Stimulated activated effector memory CD8-positive, alpha-beta T cell treated with anti-CD3 and anti-CD28 coated beads, Interleukin-12 subunit alpha, Interleukin-12 subunit beta, amount 100 ng/mL, for 72 hours (primary cell): ENCODE data around the gene MUC5AC.
A peak's percentile ranks its signal among the peaks of the same experiment; 100 is the strongest.

Experiments
- ATAC-seq: fragments of 150-1000 bp; cut with Tn5 transposase; 2 replicates; pipeline ENCODE4 v1.10.0; 2021
- DNase-seq, 2 donors: peaks; one replicate each; pipeline ENCODE4 v3.0.0; 2021 to 2022; ENCODE audit warnings: low spot score in 2 of 2
- H3K27ac Mint-ChIP-seq: one replicate; pipeline ENCODE4 v1.8.0; 2022; ENCODE audit warnings: mild to moderate bottlenecking, mixed read lengths
- H3K36me3 Mint-ChIP-seq: one replicate; pipeline ENCODE4 v1.8.0; 2022; ENCODE audit warnings: mild to moderate bottlenecking, mixed read lengths
- H3K4me1 Mint-ChIP-seq: one replicate; pipeline ENCODE4 v1.8.0; 2022; ENCODE audit warnings: mixed read lengths
- H3K4me3 Mint-ChIP-seq: one replicate; pipeline ENCODE4 v1.8.0; 2022; ENCODE audit warnings: mild to moderate bottlenecking, mixed read lengths
- H3K9me3 Mint-ChIP-seq: one replicate; pipeline ENCODE4 v1.8.0; 2022; ENCODE audit warnings: mixed read lengths

The MUC5AC gene

GRCh38 chr11:1199241-1199750 is 41.5 kb downstream of the MUC5AC start:
- ATAC-seq (no peak), DNase-seq (no peak)
- Mint-ChIP-seq H3K27ac (no peak overlapping the region), H3K9me3 (no peaks in the 10 kb centered on the region), H3K4me3 (no peak overlapping the region), H3K36me3 (no peaks in the 10 kb centered on the region), H3K4me1 (no peaks in the 10 kb centered on the region)

GRCh38 chr11:1199751-1200610 is 42.2 kb downstream of the MUC5AC start:
- ATAC-seq (no peak), DNase-seq (no peak)
- Mint-ChIP-seq H3K27ac (no peak overlapping the region), H3K36me3 (no peaks in the 10 kb centered on the region), H3K9me3 (no peaks in the 10 kb centered on the region), H3K4me1 (no peaks in the 10 kb centered on the region), H3K4me3 (no peak overlapping the region)

GRCh38 chr11:1200611-1201191 is 42.9 kb downstream of the MUC5AC start:
- no peaks in the 10 kb centered on the region for H3K36me3 Mint-ChIP-seq
- no peak for ATAC-seq
- no peak overlapping the region for H3K27ac Mint-ChIP-seq
- H3K4me3 Mint-ChIP-seq, result no peak overlapping the region
- H3K9me3 Mint-ChIP-seq, result no peaks in the 10 kb centered on the region
- H3K4me1 Mint-ChIP-seq, result no peaks in the 10 kb centered on the region
- no peak for DNase-seq

- ATAC-seq (no peak), DNase-seq (no peak)
- H3K4me1 Mint-ChIP-seq, result no peaks in the 10 kb centered on the region
- no peak overlapping the region for H3K27ac Mint-ChIP-seq
- H3K36me3 Mint-ChIP-seq, result no peaks in the 10 kb centered on the region
- no peak overlapping the region for H3K4me3 Mint-ChIP-seq
- H3K9me3 Mint-ChIP-seq, result no peaks in the 10 kb centered on the region
These were observed 43.8 kb downstream of the MUC5AC start for GRCh38 chr11:1201395-1202153.

GRCh38 chr11:1202154-1202775 is 44.5 kb downstream of the MUC5AC start:
- no peaks in the 10 kb centered on the region for H3K36me3 Mint-ChIP-seq
- peak; percentile 59 for ATAC-seq
- no peak overlapping the region for H3K27ac Mint-ChIP-seq
- no peaks in the 10 kb centered on the region for H3K4me1 Mint-ChIP-seq
- no peaks in the 10 kb centered on the region for H3K9me3 Mint-ChIP-seq
- no peak overlapping the region for H3K4me3 Mint-ChIP-seq
- DNase-seq, result peak in 1 of 2 donors; percentile 53

- Mint-ChIP-seq H3K4me3 (no peak overlapping the region), H3K4me1 (no peaks in the 10 kb centered on the region), H3K9me3 (no peaks in the 10 kb centered on the region), H3K36me3 (no peaks in the 10 kb centered on the region), H3K27ac (no peak overlapping the region)
- peak; percentile 71 for ATAC-seq
- peak; percentile 71 to 83 for DNase-seq
These were observed 45.2 kb downstream of the MUC5AC start for GRCh38 chr11:1202776-1203504.

- Mint-ChIP-seq H3K9me3 (no peaks in the 10 kb centered on the region), H3K36me3 (no peaks in the 10 kb centered on the region), H3K27ac (no peak overlapping the region), H3K4me1 (no peaks in the 10 kb centered on the region), H3K4me3 (no peak overlapping the region)
- DNase-seq, result no peak
- no peak for ATAC-seq
These were observed 45.9 kb downstream of the MUC5AC start for GRCh38 chr11:1203505-1204271.

GRCh38 chr11:1204381-1205101 is 46.8 kb downstream of the MUC5AC start:
- Mint-ChIP-seq H3K4me1 (no peaks in the 10 kb centered on the region), H3K36me3 (no peaks in the 10 kb centered on the region), H3K9me3 (no peaks in the 10 kb centered on the region), H3K27ac (no peak overlapping the region), H3K4me3 (no peak overlapping the region)
- DNase-seq (no peak), ATAC-seq (no peak)

GRCh38 chr11:1205121-1205986 is 47.6 kb downstream of the MUC5AC start:
- no peaks in the 10 kb centered on the region for H3K36me3 Mint-ChIP-seq
- no peak for DNase-seq
- peaks cover 2% of the 10 kb centered on the region for H3K9me3 Mint-ChIP-seq
- no peaks in the 10 kb centered on the region for H3K4me1 Mint-ChIP-seq
- H3K4me3 Mint-ChIP-seq, result no peak overlapping the region
- no peak overlapping the region for H3K27ac Mint-ChIP-seq
- no peak for ATAC-seq

GRCh38 chr11:1205987-1206331 is 48.2 kb downstream of the MUC5AC start:
- ATAC-seq (no peak), DNase-seq (no peak)
- Mint-ChIP-seq H3K27ac (no peak overlapping the region), H3K4me1 (no peaks in the 10 kb centered on the region), H3K36me3 (no peaks in the 10 kb centered on the region), H3K9me3 (peaks cover 3% of the 10 kb centered on the region), H3K4me3 (no peak overlapping the region)

- Mint-ChIP-seq H3K4me1 (no peaks in the 10 kb centered on the region), H3K36me3 (no peaks in the 10 kb centered on the region), H3K4me3 (no peak overlapping the region), H3K27ac (no peak overlapping the region), H3K9me3 (peaks cover 7% of the 10 kb centered on the region)
- DNase-seq (no peak), ATAC-seq (no peak)
These were observed 48.9 kb downstream of the MUC5AC start for GRCh38 chr11:1206391-1207271.

GRCh38 chr11:1207401-1208143 is 49.8 kb downstream of the MUC5AC start:
- Mint-ChIP-seq H3K4me1 (no peaks in the 10 kb centered on the region), H3K4me3 (no peak overlapping the region), H3K27ac (no peak overlapping the region), H3K36me3 (no peaks in the 10 kb centered on the region), H3K9me3 (peaks cover 13% of the 10 kb centered on the region)
- no peak for ATAC-seq
- no peak for DNase-seq
